Measurements from ENCODE around the gene LILRB2.
"Not testable (repeated sequence)": the region's sequence is repeated elsewhere in the genome, so short reads cannot be mapped to it uniquely, and the experiment has no call there.

LILRB2 gene

DNA sequence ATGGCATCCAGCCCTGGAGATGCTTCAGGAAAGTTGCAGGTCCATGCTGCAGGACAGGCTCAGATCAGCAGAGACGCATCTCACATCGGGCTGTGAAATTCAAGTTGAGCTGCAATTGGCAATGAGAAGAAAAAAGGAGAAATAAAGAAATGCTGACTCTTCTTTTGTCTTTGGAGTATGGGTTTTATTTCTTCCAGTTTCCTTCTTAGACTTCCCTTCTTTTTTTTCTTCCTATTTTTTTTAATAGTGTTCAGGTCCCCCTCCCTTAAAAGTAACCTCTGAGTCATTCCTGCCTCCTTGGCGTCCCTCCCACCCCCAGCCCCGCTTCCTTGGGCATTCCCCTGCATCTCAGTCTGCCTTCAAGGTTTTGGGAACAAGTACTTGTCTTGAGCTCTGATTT, 9.3 kb downstream of the LILRB2 start:
- DNase-seq: not testable (repeated sequence)

DNA sequence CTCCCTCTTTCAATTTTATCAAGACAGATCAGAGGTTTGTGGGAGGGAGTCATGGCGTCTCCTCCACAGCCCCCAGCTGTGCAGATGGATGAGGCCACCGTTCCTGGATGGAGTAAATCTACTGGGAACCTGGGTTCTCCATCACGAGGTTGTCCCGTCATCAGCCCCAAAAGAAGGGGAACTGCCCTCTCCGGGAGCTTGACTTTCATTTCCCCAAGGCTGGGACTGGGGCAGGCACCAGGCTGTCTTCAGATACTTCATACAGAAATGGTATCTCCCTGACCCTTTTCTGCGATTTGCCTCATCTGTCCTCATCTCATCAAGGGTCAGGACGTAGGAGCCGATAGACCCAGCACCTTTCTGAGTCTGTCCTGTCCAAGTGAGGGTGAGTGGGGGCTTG, 9.8 kb downstream of the LILRB2 start:
- DNase-seq: no peak

GRCh38 chr19:54268936-54269335, 12.0 kb downstream of the LILRB2 start:
- DNase-seq: no peak

- no peak for DNase-seq
Observed at GRCh38 chr19:54266133-54266532, 14.8 kb downstream of the LILRB2 start.

DNA sequence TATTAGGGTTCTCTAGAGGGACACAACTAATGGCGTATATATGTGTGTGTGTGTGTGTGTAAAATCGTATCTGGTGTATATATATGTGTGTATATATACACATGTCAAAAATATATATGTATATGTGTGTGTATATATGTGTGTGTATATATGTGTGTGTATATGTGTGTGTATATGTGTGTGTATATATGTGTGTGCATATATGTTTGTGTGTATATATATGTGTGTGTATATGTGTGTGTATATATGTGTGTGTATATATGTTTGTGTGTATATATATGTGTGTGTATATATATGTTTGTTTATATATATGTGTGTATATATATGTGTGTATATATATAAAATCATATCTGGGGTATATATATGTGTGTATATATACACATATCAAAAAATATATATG, 18.4 kb downstream of the LILRB2 start:
- no peak for DNase-seq

DNA sequence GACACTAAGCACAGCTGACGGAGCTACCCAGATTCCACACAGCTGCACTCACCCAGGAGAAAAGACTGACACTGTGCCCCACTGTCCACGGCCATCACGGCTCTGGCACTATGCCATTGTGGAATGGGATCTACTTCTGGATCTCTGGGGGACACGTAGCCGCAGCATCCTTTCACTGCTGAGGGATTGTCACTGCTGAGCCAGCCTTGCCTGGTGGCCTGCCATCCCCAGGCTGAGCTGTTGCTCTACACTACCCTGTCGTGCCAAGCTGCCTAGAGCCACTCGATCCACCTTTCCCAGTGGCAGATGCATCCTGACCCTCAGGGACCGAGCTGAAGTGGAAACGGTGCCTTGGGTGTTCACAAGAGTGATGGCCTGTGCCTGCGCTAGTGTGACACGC, 18.8 kb downstream of the LILRB2 start:
- DNase-seq: no peak

GRCh38 chr19:54257116-54257480, 23.8 kb downstream of the LILRB2 start, which contains the start of gene LILRB5:
LILRB5 (minus strand) TSS chr19:54257273; CDS start chr19:54257193, 80 bp downstream.
- DNase-seq: no peak

DNA sequence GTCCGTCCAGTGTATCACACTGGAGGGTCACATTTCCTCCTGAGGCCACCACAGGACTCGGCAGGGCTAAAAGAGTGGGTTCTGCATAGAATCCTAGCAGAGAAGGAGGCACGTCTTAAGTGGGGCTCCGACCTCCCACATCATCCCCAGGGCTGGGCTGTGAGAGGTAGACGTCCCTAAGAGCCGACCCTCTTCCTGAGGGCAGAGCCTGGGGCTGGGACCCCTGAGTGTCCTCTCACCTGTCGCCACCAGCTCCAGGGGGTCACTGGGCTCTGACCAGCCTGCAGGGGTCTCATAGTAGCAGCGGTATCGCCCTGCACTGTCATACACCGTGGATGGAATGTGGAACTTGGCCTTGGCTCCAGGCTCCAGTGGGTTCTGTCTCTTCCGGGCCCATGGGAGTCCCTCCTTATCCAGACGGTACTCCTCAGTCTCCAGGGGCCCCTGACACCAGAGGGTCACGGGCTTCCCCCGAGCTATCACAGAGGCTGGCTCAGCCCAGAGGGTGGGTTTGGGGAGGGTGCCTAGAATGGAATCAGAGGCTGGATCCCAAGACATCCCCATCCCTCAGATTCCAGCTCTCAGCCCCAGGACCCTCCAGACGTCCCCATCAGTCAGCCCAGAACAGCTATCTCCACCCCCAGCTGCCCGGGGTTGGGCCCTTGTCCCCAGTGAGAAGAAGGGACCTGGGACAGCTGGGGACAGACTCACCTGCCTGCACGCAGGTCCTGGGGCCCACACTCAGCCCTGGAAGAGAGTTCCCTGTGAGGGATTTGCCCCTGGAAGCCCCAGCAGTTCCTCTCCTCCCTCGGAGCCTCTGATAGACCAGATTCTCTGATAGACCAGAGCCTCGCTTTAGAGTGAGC, 24.4 kb downstream of the LILRB2 start:
- no peak for DNase-seq

- no peak for DNase-seq
Observed at GRCh38 chr19:54255105-54255775, 25.7 kb downstream of the LILRB2 start.

GRCh38 chr19:54254195-54254906, 26.6 kb downstream of the LILRB2 start:
- DNase-seq: no peak

GRCh38 chr19:54253331-54254194, 27.3 kb downstream of the LILRB2 start:
- no peak for DNase-seq

- no peak for DNase-seq
Observed at GRCh38 chr19:54252845-54253244, 28.1 kb downstream of the LILRB2 start.

DNA sequence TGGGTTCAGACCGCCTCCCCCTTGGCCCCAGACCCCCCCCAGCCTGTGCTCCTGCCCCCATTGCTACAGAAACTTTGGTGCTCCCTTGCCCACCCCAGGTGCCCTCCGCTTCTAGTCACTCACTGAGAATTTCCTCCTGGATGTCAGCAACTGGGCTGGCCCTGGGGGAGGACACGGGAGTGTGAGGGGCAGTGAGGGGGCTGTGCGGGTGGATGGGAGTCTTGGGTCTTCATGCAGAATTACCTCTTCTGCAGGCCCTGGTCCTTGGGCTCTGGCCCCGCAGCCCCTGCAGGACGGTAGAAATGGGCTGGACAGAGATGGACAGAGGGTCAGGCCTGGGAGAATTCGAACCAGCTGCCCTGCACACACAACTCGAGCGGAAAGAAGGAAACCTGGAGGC, 28.7 kb downstream of the LILRB2 start:
- no peak for DNase-seq

DNA sequence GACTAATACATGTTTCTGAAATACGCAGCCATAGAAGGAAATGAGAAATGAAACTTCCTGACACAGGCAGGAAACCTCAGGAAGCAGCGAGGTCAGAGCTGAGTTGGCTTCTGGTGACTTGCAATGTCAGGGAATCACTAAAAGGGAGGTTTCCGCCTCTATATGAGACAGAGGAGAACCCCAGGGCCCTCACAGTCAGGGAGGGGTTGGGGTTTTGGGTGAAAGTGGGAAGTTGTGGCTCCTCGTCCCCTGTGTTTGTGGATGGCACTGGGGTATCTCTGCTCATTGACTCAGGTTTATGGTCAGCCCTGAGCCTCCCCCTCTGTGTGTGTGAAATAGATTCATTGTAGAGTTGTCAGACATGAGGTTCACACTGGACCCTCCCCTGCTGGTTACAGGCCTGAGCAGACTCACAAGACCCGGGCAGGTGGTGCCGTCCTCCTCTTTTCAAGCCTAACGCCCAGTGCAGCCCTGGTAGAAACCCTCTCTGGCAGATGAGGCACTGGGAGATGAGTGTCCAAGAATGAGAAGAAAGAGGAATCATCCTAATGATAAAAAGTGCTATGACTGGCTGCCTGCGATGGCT, 32.8 kb downstream of the LILRB2 start:
- no peak for DNase-seq

DNA sequence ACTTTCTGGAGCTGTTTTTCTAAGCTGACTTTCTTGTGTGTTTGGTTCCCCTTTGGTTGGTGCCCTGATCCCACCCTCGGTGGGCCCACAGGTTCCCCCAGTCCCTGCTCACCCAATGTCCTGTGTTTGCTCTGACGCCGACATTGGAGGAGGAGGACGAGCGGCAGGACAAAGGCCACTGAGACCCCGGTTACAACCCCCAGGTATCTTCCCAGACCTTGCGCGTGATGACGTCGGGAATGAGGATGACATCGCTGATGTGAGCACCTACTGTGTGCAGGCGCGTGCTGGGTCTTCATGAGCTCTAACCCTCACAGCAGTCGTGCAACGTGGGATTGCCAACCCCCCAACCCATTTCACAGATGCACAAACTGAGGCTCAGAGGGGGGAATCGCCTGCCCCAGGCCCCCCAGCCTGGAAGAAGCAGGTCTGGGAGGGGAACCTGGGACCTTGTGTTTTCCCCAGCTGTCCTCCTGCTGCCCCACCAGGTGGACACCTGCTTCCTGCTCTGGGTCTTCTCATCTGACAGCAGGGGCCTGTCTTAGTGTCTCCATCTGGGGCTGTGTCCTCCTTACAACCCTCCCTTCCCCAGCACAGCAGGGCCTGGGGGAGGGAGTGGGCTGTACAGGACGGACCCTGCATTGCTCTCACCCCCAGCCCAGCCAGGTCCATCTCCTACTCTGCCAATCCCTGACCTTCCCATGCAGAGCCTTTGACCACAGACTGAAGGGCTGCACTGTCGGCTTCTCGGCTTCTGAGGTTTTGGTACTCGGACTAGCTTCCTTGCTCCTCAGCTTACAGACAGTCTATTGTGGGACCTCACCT, 33.6 kb downstream of the LILRB2 start:
- no peak for DNase-seq

DNA sequence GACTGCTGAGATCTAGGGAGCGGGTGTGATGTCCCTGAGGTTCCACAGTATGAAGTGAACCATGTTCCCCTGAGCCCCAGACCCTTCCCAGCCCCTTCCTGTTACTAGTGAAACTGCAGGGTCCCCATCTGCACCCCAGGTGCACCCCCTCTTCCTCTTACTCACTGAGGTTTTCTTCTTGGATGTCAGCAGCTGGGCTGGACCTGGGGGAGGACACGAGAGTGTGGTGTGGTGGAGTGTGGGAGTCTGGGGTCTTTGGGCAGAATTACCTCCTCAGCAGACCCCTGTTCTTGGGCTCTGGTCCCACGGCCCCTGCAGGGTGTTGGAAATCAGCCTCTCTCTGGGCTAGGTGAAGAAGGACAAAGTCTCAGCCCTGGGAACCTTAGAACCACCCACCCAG, 35.0 kb downstream of the LILRB2 start:
- no peak for DNase-seq

- not testable (repeated sequence) for DNase-seq
Observed at GRCh38 chr19:54243809-54244208, 37.1 kb downstream of the LILRB2 start.

DNA sequence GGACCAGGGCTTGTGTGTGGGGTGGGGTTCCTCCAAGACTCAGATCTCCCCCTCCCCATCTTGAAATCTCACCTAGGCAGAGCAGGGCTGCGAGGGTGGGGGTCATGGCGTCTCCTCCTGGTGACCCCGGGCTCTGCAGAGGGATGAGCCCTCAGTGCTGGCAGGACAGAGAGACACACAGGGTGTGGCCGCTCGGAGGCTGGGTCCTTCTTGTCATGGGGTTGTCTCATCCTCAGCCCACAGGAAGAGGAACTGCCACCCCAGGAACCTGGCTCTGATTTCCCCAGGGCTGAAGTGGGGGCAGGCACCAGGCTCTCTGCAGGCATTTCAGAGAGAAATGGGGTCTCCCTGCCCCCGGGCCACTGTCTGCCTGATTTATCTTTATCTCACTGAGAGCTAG, 38.3 kb downstream of the LILRB2 start, which contains the start of gene LILRA6:
Gene LILRA6 (minus strand): TSS at position 145 of the 400 bp plus-strand sequence.
- not testable (repeated sequence) for DNase-seq

GRCh38 chr19:54242234-54242633, 38.7 kb downstream of the LILRB2 start:
- DNase-seq: not testable (repeated sequence)

DNA sequence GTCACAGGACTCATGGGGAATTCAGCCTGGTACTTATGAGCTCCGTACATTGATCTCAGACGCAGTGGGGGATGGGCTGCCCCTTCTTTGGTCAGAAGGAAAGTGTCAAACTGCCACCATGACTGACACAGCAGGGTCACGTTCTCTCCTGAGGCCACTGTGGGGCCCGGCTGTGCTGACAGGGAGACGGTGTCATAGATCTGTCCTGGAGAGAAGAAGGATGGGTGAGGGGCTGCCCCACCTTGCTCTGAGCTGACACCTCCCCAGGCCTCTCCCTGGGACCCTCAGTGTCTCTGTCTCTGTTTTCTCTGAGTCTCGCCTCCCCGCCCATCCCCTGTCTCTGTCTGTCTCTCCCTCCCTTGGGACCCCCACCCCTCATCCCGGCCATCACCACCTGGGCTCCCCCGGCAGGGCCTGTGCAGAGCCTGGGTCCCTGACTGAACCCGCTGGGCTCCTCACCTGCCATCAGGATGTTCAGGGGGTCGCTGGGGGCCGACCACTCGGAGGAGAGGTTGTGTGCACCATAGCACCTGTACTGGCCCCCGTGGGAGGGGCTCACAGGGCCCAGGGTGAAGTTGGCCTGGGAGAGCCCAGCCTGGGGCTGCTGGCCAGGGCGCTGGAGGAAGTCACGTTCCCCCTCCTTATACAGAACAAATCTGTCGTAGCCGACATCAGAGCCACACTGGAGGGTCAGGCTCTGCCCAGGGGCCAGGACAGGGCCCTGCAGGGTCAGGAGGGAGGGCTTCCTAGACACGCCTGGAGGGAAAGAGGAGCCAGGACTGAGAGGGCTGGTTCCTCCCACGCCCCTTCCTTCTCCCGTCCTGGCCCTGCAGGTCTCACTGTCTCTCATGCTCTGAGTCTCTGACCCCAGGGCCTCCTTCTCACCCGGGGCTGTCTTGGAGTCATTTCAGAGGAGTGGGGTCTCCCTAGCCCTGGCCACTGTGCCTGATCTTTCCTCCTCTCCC, 40.3 kb downstream of the LILRB2 start:
- not testable (repeated sequence) for DNase-seq
